Ovary (tissue), 9 donors: ENCODE results near the gene CENPU. TPM values are rescaled to one million over a fixed set of nuclear protein-coding genes. Genes with fewer than 3 reads are reported as not detected.

Experiments used
- DNase-seq, 5 donors: peaks; one replicate each; pipeline ENCODE4 v3.0.0-alpha.2; 2019 to 2020
- H3K27ac ChIP-seq, 2 donors: fragments of 200-600 bp; one replicate each; pipeline versions ENCODE4 v1.5.1 to v1.8.0; 2019 to 2022
- H3K27me3 ChIP-seq: fragments of 200-600 bp; one replicate; pipeline ENCODE4 v1.8.0; 2022
- H3K36me3 ChIP-seq: fragments of 200-600 bp; sonication (generic); one replicate; pipeline ENCODE4 v1.5.1; 2019
- H3K4me1 ChIP-seq: one replicate; pipeline ENCODE4 v1.8.1; 2013; ENCODE audit warnings: mild to moderate bottlenecking, moderate library complexity; ENCODE audit not compliant: insufficient read depth
- H3K4me3 ChIP-seq: fragments of 200-600 bp; sonication (generic); one replicate; pipeline ENCODE4 v1.5.1; 2017
- H3K9me3 ChIP-seq, 2 donors: fragments of 200-600 bp in 1 of 2; sonication (generic) in 1 of 2; one replicate each; pipeline versions ENCODE4 v1.5.1 to v1.8.1; 2013 to 2019; ENCODE audit warnings: mild to moderate bottlenecking in 1 of 2, moderate library complexity in 1 of 2
- EP300 ChIP-seq: sonication (generic); formaldehyde crosslinking; IDR thresholded peaks from one replicate; pipeline ENCODE4 v1.6.1; 2017; ENCODE audit warnings: antibody characterized with exemption
- POLR2A ChIP-seq: fragments of 450-650 bp; IDR thresholded peaks from one replicate; pipeline ENCODE4 v1.6.1; 2017; ENCODE audit warnings: antibody characterized with exemption, mild to moderate bottlenecking, moderate library complexity
- WGBS, 3 donors: extraction: QIAGEN DNeasy Blood & Tissue Kit in 1 of 3; methylation state at CpG; one replicate each; pipeline versions ENCODE4 v1.1.5 to v1.1.7; 2013 to 2017; 5-methylcytosine and 5-hydroxymethylcytosine counted together
- intact Hi-C, 4 donors: fragments of 100-400 bp; cut with DNase I; formaldehyde crosslinking; loops; one replicate each; pipeline versions ENCODE4 v1.11.0 to v1.15.1; 2022 to 2023
- polyA plus RNA-seq, 2 donors: library from polyadenylated mRNA; stranded (reverse); fragments of 200-250 nt in 1 of 2; fragments of 350-450 nt in 1 of 2; fragmentation: Illumina TruSeq in 1 of 2; extraction: RNeasy Lipid Tissue Mini Kit (QIAGEN cat#74804) in 1 of 2; gene quantifications; one replicate each; pipeline ENCODE4 v1.2.3, GENCODE V29; 2013 to 2014
- total RNA-seq, 7 donors: library from RNA; depleted of rRNA in 2 of 7; stranded (reverse); fragments of >200 nt in 2 of 7; fragmentation: NEBNext Ultra II Directional in 3 of 7; extraction: Animal tissue kit (Norgen Biotek cat#: 25700) in 3 of 7; gene quantifications; one replicate each; pipeline versions ENCODE4 v1.1.0 to v1.2.4, GENCODE V29; 2016 to 2023
- TF ChIP-seq, protein P1 (sequence below), 3 donors: fragments of 450-650 bp in 2 of 3; fragments of 200-600 bp in 1 of 3; IDR thresholded peaks; one replicate each; pipeline versions ENCODE4 v1.5.1 to v1.8.0; 2016 to 2022; ENCODE audit warnings: antibody characterized with exemption in 3 of 3, mild to moderate bottlenecking in 1 of 3
- donor health status: DM: no; HTN: no; CAD: no; lungs with moderate emphysema.
- donor health status: DM: no; HTN: no; CAD: no.
- donor health status: Bipolar disorder and iron deficiency.
- donor health status: DM: yes; HTN: yes; CAD: no.
- donor health status: DM: no; HTN: no; CAD: no.
- donor health status: DM: yes; HTN: yes; CAD: no.

The CENPU gene
- total and polyA plus RNA-seq, 9 donors, result 0.34 to 3.4 (median 0.94) TPM

- WGBS, 3 donors, result 81 to 93% (median 90%) methylated on average over 4 of the region's 4 CpGs
- intact Hi-C loops, result no loop called here
These were observed 34.0 kb downstream of the CENPU start for GRCh38 chr4:184699941-184700340.

DNA sequence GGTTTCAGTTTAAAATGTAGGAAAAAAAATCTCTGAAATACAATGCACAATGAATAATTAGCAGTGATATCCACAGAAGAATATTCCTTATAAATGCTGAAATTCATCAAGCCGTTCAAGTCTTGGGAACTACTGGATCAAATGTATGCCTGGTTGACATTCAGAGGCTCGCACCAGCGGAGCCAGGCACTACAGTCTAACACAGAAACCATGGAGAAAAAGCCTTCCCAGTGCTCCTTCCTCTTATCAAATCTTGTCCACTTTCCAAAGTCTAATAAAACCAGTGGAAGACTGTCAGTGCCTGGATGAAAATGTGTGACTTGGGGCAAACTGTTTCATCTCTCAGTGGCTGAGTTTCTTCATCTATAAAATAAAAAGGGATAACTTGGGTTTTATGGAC, 35.9 kb downstream of the CENPU start:
- H3K9me3 ChIP-seq, result no peaks in the 10 kb centered on the region
- no peak for TF ChIP-seq EP300
- TF ChIP-seq POLR2A, result no peak
- TF ChIP-seq, protein P1, sequence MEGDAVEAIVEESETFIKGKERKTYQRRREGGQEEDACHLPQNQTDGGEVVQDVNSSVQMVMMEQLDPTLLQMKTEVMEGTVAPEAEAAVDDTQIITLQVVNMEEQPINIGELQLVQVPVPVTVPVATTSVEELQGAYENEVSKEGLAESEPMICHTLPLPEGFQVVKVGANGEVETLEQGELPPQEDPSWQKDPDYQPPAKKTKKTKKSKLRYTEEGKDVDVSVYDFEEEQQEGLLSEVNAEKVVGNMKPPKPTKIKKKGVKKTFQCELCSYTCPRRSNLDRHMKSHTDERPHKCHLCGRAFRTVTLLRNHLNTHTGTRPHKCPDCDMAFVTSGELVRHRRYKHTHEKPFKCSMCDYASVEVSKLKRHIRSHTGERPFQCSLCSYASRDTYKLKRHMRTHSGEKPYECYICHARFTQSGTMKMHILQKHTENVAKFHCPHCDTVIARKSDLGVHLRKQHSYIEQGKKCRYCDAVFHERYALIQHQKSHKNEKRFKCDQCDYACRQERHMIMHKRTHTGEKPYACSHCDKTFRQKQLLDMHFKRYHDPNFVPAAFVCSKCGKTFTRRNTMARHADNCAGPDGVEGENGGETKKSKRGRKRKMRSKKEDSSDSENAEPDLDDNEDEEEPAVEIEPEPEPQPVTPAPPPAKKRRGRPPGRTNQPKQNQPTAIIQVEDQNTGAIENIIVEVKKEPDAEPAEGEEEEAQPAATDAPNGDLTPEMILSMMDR (IDR thresholded peaks at IDR 0.05), result no peak
- no peak overlapping the region for H3K4me3 ChIP-seq
- no peak for DNase-seq
- no peak overlapping the region for H3K27ac ChIP-seq
- H3K4me1 ChIP-seq, result no peaks in the 10 kb centered on the region
- no peaks in the 10 kb centered on the region for H3K27me3 ChIP-seq
- H3K36me3 ChIP-seq, result no peaks in the 10 kb centered on the region
- 76 to 93% (median 90%) methylated on average over 3 of the region's 3 CpGs for WGBS, 3 donors
- intact Hi-C loops, result no loop called here

More at GRCh38 chr4:184699941-184700340, 34.0 kb downstream of the CENPU start:
- no peaks in the 10 kb centered on the region for H3K9me3 ChIP-seq
- H3K4me3 ChIP-seq, result no peak overlapping the region
- no peaks in the 10 kb centered on the region for H3K27me3 ChIP-seq
- H3K36me3 ChIP-seq, result no peaks in the 10 kb centered on the region
- no peak for TF ChIP-seq EP300
- TF ChIP-seq, protein P1 (IDR thresholded peaks at IDR 0.05), result no peak
- TF ChIP-seq POLR2A, result no peak
- DNase-seq, result no peak
- H3K4me1 ChIP-seq, result no peaks in the 10 kb centered on the region
- H3K27ac ChIP-seq, result no peak overlapping the region

DNA sequence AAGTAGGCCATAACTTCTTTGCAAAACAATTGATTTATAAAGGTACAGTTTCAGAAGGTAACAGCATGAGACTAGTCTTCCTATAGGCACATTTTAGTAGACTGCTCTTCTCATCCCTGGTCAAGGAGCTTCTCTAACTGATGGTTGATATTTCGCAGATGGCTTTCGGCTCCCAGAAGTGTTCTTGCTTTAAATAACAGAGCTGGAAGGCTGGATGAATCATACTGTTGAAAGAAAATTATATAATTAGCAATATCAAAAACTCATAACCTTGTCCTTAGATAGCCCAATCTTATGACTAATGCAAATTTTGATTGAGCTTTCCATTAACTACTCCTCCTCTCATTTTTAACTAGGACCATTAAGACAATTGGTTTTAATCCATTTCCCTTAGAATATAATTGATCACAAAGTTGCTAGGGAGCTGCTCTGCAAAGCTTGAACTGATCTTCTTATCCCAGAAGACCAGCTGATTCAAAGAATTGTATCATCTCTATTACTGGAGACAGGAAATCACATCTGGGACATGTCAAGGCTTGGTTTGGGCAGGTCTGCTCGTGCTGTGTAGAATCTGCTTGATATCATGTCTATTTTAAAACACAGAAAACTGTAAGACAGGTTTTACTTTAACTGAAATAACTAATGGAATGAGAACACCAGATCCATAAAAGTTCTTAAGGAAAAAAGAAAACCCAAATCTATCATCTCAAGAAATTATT, 38.6 kb downstream of the CENPU start:
- DNase-seq, result no peak
- 45 to 56% (median 54%) methylated on average over 3 of the region's 3 CpGs for WGBS, 3 donors
- no peaks in the 10 kb centered on the region for H3K9me3 ChIP-seq
- no peaks in the 10 kb centered on the region for H3K4me1 ChIP-seq
- H3K4me3 ChIP-seq, result no peak overlapping the region
- intact Hi-C loops, result no loop called here
- no peaks in the 10 kb centered on the region for H3K36me3 ChIP-seq
- TF ChIP-seq, protein P1 (IDR thresholded peaks at IDR 0.05), result no peak
- no peak for TF ChIP-seq EP300
- no peak for TF ChIP-seq POLR2A
- H3K27me3 ChIP-seq, result no peaks in the 10 kb centered on the region
- H3K27ac ChIP-seq, result no peak overlapping the region

DNA sequence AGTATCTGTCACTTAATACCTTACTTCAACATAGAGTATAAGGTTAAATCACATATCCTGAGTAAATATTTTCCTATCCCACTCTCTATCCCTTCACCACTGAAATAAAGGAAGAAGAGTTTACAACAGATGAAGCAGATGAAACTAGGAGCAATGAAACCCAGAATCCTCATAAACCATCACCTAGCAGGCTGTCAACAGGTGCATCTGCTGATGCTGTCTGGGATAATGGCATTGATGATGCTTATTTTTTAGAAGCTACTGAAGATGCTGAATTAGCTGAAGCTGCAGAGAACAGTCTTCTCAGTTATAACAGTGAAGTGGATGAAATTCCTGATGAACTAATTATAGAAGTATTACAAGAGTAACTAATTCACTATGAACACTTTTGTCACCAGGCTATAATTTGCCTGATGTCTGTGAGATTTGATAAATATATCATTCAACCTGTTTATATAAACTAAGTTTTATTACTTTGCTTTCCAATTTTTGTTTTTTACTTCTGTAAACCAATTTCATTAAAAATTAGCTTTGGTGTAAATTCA, 39.4 kb downstream of the CENPU start:
- Histone ChIP-seq H3K27ac (no peak overlapping the region), H3K4me1 (no peaks in the 10 kb centered on the region), H3K9me3 (no peaks in the 10 kb centered on the region), H3K4me3 (no peak overlapping the region), H3K36me3 (no peaks in the 10 kb centered on the region), H3K27me3 (no peaks in the 10 kb centered on the region)
- TF ChIP-seq, protein P1 (IDR thresholded peaks at IDR 0.05), result no peak
- TF ChIP-seq POLR2A, result no peak
- no peak for TF ChIP-seq EP300
- intact Hi-C loops, result no loop called here
- DNase-seq, result no peak
